ENCODE measurements around the gene HSPA12B.

The HSPA12B gene

DNA sequence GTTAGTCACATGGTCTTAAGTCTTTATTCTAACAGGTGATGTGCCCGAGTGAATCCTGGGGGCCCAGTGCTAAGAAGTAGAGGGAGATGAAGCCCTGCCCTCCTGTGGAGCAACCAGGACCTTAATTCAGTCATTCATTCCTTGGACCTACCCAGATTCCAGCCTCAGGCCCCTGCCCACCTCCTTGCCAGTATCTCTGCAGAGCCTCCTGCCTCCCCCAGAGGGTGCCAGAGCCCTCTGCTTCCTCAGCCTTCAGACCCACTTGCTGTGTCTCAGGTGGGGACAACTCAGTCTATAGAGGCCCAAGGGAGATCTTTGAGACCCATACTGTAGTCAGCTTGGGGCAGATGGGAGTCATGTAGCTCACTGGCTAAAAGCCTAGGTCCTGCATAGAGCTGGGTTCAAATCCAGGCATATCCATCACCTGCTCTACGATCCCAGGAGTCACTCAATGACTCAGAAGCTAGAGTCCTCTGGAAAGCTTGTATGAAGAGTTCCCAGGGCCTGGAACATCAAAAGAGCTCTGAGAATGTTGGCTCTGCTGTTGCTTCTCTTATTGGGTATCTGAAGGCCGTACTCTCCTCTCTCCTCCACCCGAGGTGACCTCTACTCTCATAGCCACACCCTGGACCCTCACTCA lies 16.2 kb upstream of the HSPA12B start:
- TF ChIP-seq ZFP3 (CRISPR knock-in tag; IDR thresholded peaks at IDR 0.05) = no peak
- TF ChIP-seq CSDC2 (CRISPR knock-in tag; IDR thresholded peaks at IDR 0.05) = no peak
- TF ChIP-seq ZNF8 (CRISPR knock-in tag; IDR thresholded peaks at IDR 0.05) = no peak
- no peak for TF ChIP-seq TOX (CRISPR knock-in tag; IDR thresholded peaks at IDR 0.05; ENCODE audit: borderline replicate concordance)
- no peak for TF ChIP-seq BACH2 (CRISPR knock-in tag; IDR thresholded peaks at IDR 0.05; ENCODE audit: borderline replicate concordance)
- TF ChIP-seq, protein P1, sequence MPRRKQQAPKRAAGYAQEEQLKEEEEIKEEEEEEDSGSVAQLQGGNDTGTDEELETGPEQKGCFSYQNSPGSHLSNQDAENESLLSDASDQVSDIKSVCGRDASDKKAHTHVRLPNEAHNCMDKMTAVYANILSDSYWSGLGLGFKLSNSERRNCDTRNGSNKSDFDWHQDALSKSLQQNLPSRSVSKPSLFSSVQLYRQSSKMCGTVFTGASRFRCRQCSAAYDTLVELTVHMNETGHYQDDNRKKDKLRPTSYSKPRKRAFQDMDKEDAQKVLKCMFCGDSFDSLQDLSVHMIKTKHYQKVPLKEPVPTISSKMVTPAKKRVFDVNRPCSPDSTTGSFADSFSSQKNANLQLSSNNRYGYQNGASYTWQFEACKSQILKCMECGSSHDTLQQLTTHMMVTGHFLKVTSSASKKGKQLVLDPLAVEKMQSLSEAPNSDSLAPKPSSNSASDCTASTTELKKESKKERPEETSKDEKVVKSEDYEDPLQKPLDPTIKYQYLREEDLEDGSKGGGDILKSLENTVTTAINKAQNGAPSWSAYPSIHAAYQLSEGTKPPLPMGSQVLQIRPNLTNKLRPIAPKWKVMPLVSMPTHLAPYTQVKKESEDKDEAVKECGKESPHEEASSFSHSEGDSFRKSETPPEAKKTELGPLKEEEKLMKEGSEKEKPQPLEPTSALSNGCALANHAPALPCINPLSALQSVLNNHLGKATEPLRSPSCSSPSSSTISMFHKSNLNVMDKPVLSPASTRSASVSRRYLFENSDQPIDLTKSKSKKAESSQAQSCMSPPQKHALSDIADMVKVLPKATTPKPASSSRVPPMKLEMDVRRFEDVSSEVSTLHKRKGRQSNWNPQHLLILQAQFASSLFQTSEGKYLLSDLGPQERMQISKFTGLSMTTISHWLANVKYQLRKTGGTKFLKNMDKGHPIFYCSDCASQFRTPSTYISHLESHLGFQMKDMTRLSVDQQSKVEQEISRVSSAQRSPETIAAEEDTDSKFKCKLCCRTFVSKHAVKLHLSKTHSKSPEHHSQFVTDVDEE (CRISPR knock-in tag; IDR thresholded peaks at IDR 0.05) = no peak
- no peak for TF ChIP-seq PPARA (CRISPR knock-in tag; IDR thresholded peaks at IDR 0.05; ENCODE audit: borderline replicate concordance)
- no peak for TF ChIP-seq ESRRG (CRISPR knock-in tag; IDR thresholded peaks at IDR 0.05)
- ATAC-seq = peak; percentile 96

DNA sequence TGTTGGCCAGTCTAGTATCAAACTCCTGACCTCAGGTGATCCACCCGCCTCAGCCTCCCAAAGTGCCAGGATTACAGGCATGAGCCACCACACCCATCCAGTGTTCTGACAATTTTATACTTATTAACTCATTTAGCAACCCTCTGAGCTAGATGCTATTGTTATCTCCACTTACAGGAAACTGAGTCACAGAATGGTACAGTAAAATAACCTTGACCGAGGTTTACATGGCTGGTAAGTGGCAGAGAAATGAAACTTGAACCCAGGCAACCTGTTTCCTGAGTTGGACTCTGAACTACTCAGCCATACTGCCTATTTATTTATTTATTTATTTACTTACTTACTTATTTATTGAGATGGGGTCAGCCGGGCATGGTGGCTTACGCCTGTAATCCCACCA lies 13.4 kb upstream of the HSPA12B start:
- no peak for ATAC-seq
- TF ChIP-seq RARB (CRISPR knock-in tag; IDR thresholded peaks at IDR 0.05) (no peak), GLIS3 (CRISPR knock-in tag; IDR thresholded peaks at IDR 0.05) (no peak), PPARA (CRISPR knock-in tag; IDR thresholded peaks at IDR 0.05; ENCODE audit: borderline replicate concordance) (no peak), TCF4 (CRISPR knock-in tag; IDR thresholded peaks at IDR 0.05; ENCODE audit: borderline replicate concordance) (no peak), CSDC2 (CRISPR knock-in tag; IDR thresholded peaks at IDR 0.05) (no peak), OSR1 (CRISPR knock-in tag; IDR thresholded peaks at IDR 0.05) (no peak), ISL1 (CRISPR knock-in tag; IDR thresholded peaks at IDR 0.05) (no peak), PATZ1 (CRISPR knock-in tag; IDR thresholded peaks at IDR 0.05; ENCODE audit: borderline replicate concordance) (no peak), ZNF565 (CRISPR knock-in tag; conservative IDR thresholded peaks at IDR 0.05; ENCODE audit: low read depth) (no peak), ZC3H10 (CRISPR knock-in tag; IDR thresholded peaks at IDR 0.05) (no peak), TOX (CRISPR knock-in tag; IDR thresholded peaks at IDR 0.05; ENCODE audit: borderline replicate concordance) (no peak), POU6F1 (CRISPR knock-in tag; IDR thresholded peaks at IDR 0.05; ENCODE audit: borderline replicate concordance, low read depth) (no peak), ESRRG (CRISPR knock-in tag; IDR thresholded peaks at IDR 0.05) (no peak), SNAI2 (CRISPR knock-in tag; IDR thresholded peaks at IDR 0.05) (no peak)
- TF ChIP-seq, protein P2, sequence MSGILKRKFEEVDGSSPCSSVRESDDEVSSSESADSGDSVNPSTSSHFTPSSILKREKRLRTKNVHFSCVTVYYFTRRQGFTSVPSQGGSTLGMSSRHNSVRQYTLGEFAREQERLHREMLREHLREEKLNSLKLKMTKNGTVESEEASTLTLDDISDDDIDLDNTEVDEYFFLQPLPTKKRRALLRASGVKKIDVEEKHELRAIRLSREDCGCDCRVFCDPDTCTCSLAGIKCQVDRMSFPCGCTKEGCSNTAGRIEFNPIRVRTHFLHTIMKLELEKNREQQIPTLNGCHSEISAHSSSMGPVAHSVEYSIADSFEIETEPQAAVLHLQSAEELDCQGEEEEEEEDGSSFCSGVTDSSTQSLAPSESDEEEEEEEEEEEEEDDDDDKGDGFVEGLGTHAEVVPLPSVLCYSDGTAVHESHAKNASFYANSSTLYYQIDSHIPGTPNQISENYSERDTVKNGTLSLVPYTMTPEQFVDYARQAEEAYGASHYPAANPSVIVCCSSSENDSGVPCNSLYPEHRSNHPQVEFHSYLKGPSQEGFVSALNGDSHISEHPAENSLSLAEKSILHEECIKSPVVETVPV (CRISPR knock-in tag; IDR thresholded peaks at IDR 0.05) = no peak
- TF ChIP-seq, protein P1 (CRISPR knock-in tag; IDR thresholded peaks at IDR 0.05) = no peak

DNA sequence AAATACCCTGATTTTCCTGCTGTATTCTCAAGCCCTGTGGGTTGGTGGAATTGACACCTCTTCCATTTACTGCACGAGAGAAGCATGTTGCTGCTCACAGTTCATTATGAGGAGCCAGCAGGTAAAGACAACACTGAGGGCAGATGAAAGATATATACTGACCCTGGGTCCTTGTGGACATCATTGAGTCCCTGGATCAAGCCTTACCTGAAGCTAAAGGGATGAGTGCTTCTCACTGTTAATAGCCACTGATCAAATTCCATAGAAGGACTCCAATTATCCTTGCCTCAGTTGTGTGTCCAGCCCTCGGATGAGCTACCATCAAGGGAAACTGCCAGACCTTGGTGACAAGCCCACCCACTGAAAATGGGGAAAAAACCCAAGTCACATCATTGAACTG lies 12.4 kb upstream of the HSPA12B start:
- no peak for ATAC-seq

More for the DNA sequence above, 12.4 kb upstream of the HSPA12B start:
- TF ChIP-seq TOX (CRISPR knock-in tag; IDR thresholded peaks at IDR 0.05; ENCODE audit: borderline replicate concordance) (no peak), POU6F1 (CRISPR knock-in tag; IDR thresholded peaks at IDR 0.05; ENCODE audit: borderline replicate concordance, low read depth) (no peak), ARNTL (CRISPR knock-in tag; IDR thresholded peaks at IDR 0.05; ENCODE audit: borderline replicate concordance, low read depth) (no peak), ZNF8 (CRISPR knock-in tag; IDR thresholded peaks at IDR 0.05) (no peak)

Measured in SK-N-SH treated with all-trans-retinoic acid at 6 μM for 48 hours (cell line).